ENCODE measurements around the gene ACAD11. TPM values are rescaled to one million over a fixed set of nuclear protein-coding genes. Genes with fewer than 3 reads are reported as not detected.
A peak's percentile ranks its signal among the peaks of the same experiment; 100 is the strongest.

Gene ACAD11
- total and polyA plus RNA-seq, 9 of the 15 experiments (the other 6 are each of a cell fraction or from before 2014, with no cell fraction given) = 1.3 to 8.4 (median 4.0) TPM

DNA sequence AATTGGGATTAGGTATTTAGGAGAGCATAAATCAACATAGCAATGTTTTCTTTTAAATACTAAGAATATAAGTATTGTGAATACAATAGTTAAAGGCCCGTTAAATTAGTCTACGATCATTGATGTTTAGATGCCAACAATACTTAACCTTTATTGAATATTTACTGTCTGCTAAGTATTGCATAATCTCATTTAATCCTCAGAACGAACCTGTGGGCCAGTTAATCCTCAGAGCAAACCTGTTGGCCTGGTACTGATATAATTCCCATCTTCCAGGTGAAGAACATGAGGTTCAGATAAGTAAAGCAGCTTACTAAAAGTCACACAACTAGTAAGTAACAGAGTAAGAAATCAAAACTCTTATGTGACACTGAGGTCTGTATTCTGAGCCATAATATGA is 119.9 kb downstream of the ACAD11 start:
- 26% methylated on average over 3 of the region's 3 CpGs for WGBS (ENCODE audit: insufficient coverage, low coverage, missing lambda C conversion rate)
- in situ Hi-C loops (cut with MboI) = loop anchor here (5.0 kb wide), 1 partner anchor 103 kb away; no protein-coding TSS in a partner anchor
- TF ChIP-seq HSF4 (CRISPR knock-in tag; IDR thresholded peaks at IDR 0.05; ENCODE audit: borderline replicate concordance) (no peak), PURB (CRISPR knock-in tag; IDR thresholded peaks at IDR 0.05; ENCODE audit: low read depth) (no peak), POLR2AphosphoS2 (IDR thresholded peaks at IDR 0.05; ENCODE audit: low read length) (no peak), CEBPG (CRISPR knock-in tag; IDR thresholded peaks at IDR 0.05) (no peak), CEBPG (tag; conservative IDR thresholded peaks at IDR 0.05 in 1 of 2, IDR thresholded peaks at IDR 0.05 in 1 of 2) (peak in 1 of 2 experiments; percentile 62; a peak in 2 of 4 replicates), CEBPB (tag; IDR thresholded peaks at IDR 0.05) (peak; percentile 50)

DNA sequence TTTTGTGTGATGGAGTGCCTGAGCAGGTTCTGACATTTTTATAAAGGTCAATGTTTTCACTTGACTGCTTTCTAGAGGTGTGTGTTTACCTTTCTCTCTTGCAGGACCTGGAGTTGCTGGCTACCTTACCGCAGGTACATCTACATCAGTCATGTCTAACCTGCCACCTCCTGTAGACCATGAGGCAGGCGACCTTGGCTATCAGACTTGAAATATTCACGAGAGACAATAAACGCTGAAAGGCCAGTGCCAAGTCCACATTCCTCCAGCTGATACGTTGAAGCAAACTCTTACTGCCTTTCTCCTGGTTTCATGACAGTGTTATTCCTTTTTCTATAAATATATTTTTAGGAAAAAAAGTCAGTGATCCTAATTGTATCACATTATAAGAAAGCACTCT is 121.5 kb downstream of the ACAD11 start:
- no peaks in the 10 kb centered on the region; a peak in 1 of 5 replicates for H3K4me1 ChIP-seq (replicated peaks in 1 of 2; ENCODE audit: control insufficient read depth in 2 of 2, insufficient read depth in 2 of 2, low read length in 2 of 2)
- intact Hi-C loops (cut with micrococcal nuclease) = loop anchor here (5.0 kb wide), 1 partner anchor 186 kb away; no protein-coding TSS in a partner anchor
- no peaks in the 10 kb centered on the region for H3K79me2 ChIP-seq (ENCODE audit: control insufficient read depth, insufficient read depth, low read length)
- H3K9me3 ChIP-seq (replicated peaks; ENCODE audit: control insufficient read depth, insufficient read depth, low read depth, low read length) = no peaks in the 10 kb centered on the region
- no peak overlapping the region for H3K4me2 ChIP-seq (ENCODE audit: insufficient read depth, low read length)
- ChIA-PET POLR2A (no interaction called here), CTCF (ENCODE audit: low intra/inter-chr PET ratio) (no interaction called here)
- H3K27ac ChIP-seq (ENCODE audit: extremely low read depth, low read depth, low read length) = no peak overlapping the region
- no peak overlapping the region for H2AFZ ChIP-seq (ENCODE audit: low read depth, low read length)
- in situ Hi-C loops (cut with MboI) = no loop called here
- H3K9me1 ChIP-seq (ENCODE audit: control insufficient read depth, insufficient read depth, low read length) = no peaks in the 10 kb centered on the region
- H4K20me1 ChIP-seq (replicated peaks; ENCODE audit: control insufficient read depth, insufficient read depth, low read length) = no peaks in the 10 kb centered on the region
- no peak overlapping the region for H3K9ac ChIP-seq (ENCODE audit: insufficient read depth in 1 of 2, low read depth in 2 of 2, low read length in 2 of 2)
- H3K4me3 ChIP-seq = no peak overlapping the region
- no peak for DNase-seq (ENCODE audit: extremely low read depth in 1 of 4, low spot score in 3 of 4)
- WGBS (ENCODE audit: insufficient coverage, low coverage, missing lambda C conversion rate) = 89% methylated on average over 5 of the region's 5 CpGs
- FAIRE-seq = no peak
- H3K27me3 ChIP-seq (ENCODE audit: control insufficient read depth in 2 of 2, insufficient read depth in 2 of 2, low read length in 2 of 2) = no peaks in the 10 kb centered on the region
- peaks cover 4% of the 10 kb centered on the region; the same call in 1 of the 3 replicates for H3K36me3 ChIP-seq (ENCODE audit: control insufficient read depth, insufficient read depth, low read length)
- BruUV-seq (replicated peaks) = no TSS peak
- ATAC-seq = no peak
- TF ChIP-seq, protein P1, sequence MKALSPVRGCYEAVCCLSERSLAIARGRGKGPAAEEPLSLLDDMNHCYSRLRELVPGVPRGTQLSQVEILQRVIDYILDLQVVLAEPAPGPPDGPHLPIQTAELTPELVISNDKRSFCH (CRISPR knock-in tag; IDR thresholded peaks at IDR 0.05) = no peak
- TF ChIP-seq, protein P1 (tag; IDR thresholded peaks at IDR 0.05) = no peak
- TF ChIP-seq ZNF696 (CRISPR knock-in tag; conservative IDR thresholded peaks at IDR 0.05) (no peak), SOX6 (IDR thresholded peaks at IDR 0.05) (no peak)
- TF ChIP-seq, protein P2, sequence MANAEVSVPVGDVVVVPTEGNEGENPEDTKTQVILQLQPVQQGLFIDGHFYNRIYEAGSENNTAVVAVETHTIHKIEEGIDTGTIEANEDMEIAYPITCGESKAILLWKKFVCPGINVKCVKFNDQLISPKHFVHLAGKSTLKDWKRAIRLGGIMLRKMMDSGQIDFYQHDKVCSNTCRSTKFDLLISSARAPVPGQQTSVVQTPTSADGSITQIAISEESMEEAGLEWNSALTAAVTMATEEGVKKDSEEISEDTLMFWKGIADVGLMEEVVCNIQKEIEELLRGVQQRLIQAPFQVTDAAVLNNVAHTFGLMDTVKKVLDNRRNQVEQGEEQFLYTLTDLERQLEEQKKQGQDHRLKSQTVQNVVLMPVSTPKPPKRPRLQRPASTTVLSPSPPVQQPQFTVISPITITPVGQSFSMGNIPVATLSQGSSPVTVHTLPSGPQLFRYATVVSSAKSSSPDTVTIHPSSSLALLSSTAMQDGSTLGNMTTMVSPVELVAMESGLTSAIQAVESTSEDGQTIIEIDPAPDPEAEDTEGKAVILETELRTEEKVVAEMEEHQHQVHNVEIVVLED (CRISPR knock-in tag; IDR thresholded peaks at IDR 0.05) = no peak
- TF ChIP-seq, protein P3, sequence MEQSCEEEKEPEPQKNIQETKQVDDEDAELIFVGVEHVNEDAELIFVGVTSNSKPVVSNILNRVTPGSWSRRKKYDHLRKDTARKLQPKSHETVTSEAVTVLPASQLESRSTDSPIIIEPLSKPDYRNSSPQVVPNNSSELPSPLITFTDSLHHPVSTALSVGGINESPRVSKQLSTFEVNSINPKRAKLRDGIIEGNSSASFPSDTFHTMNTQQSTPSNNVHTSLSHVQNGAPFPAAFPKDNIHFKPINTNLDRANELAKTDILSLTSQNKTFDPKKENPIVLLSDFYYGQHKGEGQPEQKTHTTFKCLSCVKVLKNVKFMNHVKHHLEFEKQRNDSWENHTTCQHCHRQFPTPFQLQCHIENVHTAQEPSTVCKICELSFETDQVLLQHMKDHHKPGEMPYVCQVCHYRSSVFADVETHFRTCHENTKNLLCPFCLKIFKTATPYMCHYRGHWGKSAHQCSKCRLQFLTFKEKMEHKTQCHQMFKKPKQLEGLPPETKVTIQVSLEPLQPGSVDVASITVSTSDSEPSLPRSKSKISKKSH (CRISPR knock-in tag; IDR thresholded peaks at IDR 0.05) = no peak

More for the DNA sequence above, 119.9 kb downstream of the ACAD11 start:
- ChIA-PET POLR2A (no interaction called here), CTCF (ENCODE audit: low intra/inter-chr PET ratio) (no interaction called here)
- H3K4me2 ChIP-seq (ENCODE audit: insufficient read depth, low read length) = no peak overlapping the region
- no peaks in the 10 kb centered on the region for H3K79me2 ChIP-seq (ENCODE audit: control insufficient read depth, insufficient read depth, low read length)
- BruUV-seq (replicated peaks) = no TSS peak
- no peak for ATAC-seq
- no peak overlapping the region for H3K27ac ChIP-seq (ENCODE audit: extremely low read depth, low read depth, low read length)
- H2AFZ ChIP-seq (ENCODE audit: low read depth, low read length) = no peak overlapping the region
- no peak overlapping the region for H3K9ac ChIP-seq (ENCODE audit: insufficient read depth in 1 of 2, low read depth in 2 of 2, low read length in 2 of 2)
- no peak overlapping the region for H3K4me3 ChIP-seq
- no peak for FAIRE-seq
- H3K27me3 ChIP-seq (ENCODE audit: control insufficient read depth in 2 of 2, insufficient read depth in 2 of 2, low read length in 2 of 2) = no peaks in the 10 kb centered on the region
- intact Hi-C loops (cut with micrococcal nuclease) = loop anchor here (5.0 kb wide), 1 partner anchor 187 kb away; no protein-coding TSS in a partner anchor
- no peaks in the 10 kb centered on the region for H4K20me1 ChIP-seq (replicated peaks; ENCODE audit: control insufficient read depth, insufficient read depth, low read length)
- peaks cover 2% of the 10 kb centered on the region; the same call in 1 of the 3 replicates for H3K36me3 ChIP-seq (ENCODE audit: control insufficient read depth, insufficient read depth, low read length)
- H3K9me3 ChIP-seq (replicated peaks; ENCODE audit: control insufficient read depth, insufficient read depth, low read depth, low read length) = no peaks in the 10 kb centered on the region
- no peak for DNase-seq (ENCODE audit: extremely low read depth in 1 of 4, low spot score in 3 of 4)
- H3K9me1 ChIP-seq (ENCODE audit: control insufficient read depth, insufficient read depth, low read length) = no peaks in the 10 kb centered on the region
- H3K4me1 ChIP-seq (replicated peaks in 1 of 2; ENCODE audit: control insufficient read depth in 2 of 2, insufficient read depth in 2 of 2, low read length in 2 of 2) = no peaks in the 10 kb centered on the region; a peak in 1 of 5 replicates
